CD4-positive, alpha-beta T cell treated with Interleukin-15 for 1 hour (primary cell): ENCODE data around the gene FGGY.

ENCODE experiments used
- DNase-seq: peaks from one replicate; pipeline ENCODE4 v3.0.0-alpha.2; 2020

FGGY gene

DNA sequence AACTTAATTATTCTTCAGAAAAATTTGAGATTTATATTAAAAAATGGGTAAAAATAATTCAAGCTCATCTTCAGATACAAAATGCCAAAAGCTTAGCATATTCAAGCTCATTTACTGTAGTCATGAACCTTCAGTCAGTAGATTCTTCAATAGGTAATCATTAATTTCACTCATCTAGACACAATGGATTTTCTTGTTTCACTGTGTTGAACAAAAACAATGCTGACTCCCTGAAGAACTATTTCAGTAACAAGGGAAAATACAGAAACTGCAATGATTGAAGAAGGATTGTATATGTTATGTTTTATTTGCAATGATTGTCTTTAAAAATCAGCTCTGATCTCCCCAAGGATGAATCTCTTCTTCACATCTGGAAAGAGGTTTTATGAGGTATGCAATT is 508.7 kb downstream of the FGGY start:
- DNase-seq = no peak
